ENCODE results near the gene ARIH1. TPM values are rescaled to one million over a fixed set of nuclear protein-coding genes. Genes with fewer than 3 reads are reported as not detected.

Gene ARIH1
- total and polyA plus RNA-seq, 2 of the 4 experiments (the other 2 are of a cell fraction): 24.0 to 41.2 TPM

GRCh38 chr15:72516777-72517176 lies 42.6 kb downstream of the ARIH1 start:
- WGBS, 2 experiments (ENCODE audit: extremely low coverage in 2 of 2, insufficient read length in 1 of 2): no CpG with 5 or more reads among the region's 2 CpGs
- Histone ChIP-seq H2BK20ac (ENCODE audit: low read depth, low read length) (no peak overlapping the region), H3K18ac (ENCODE audit: low read depth, low read length) (no peak overlapping the region), H3K56ac (ENCODE audit: extremely low read depth, insufficient read depth, low read length) (no peak overlapping the region), H3K79me1 (ENCODE audit: low read depth in 1 of 2, low read length in 2 of 2) (peaks cover 26 to 48% of the 10 kb centered on the region in 2 experiments), H3K9me1 (ENCODE audit: insufficient read depth, low read length) (peaks cover 6% of the 10 kb centered on the region), H3K4me1 (ENCODE audit: control insufficient read depth, insufficient read depth, low read length) (peaks cover 6% of the 10 kb centered on the region), H3K36me3 (ENCODE audit: control insufficient read depth, insufficient read depth, low read length) (peaks cover 3% of the 10 kb centered on the region), H3K27me3 (ENCODE audit: control insufficient read depth, insufficient read depth, low read length) (no peaks in the 10 kb centered on the region), H4K5ac (ENCODE audit: low read depth, low read length) (no peak overlapping the region), H3K4ac (ENCODE audit: low read depth, low read length) (no peak overlapping the region), H2BK15ac (ENCODE audit: low read depth, low read length) (no peak overlapping the region), H2AK9ac (replicated peaks; ENCODE audit: low read depth, low read length, poor library complexity) (no peak overlapping the region), H2AK5ac (ENCODE audit: low read depth, low read length) (no peak overlapping the region), H3K27ac (ENCODE audit: insufficient read depth, low read length) (no peak overlapping the region), H4K20me1 (ENCODE audit: insufficient read depth, low read length) (peaks cover 62% of the 10 kb centered on the region), H3K9ac (ENCODE audit: low read depth, low read length) (no peak overlapping the region), H2AFZ (replicated peaks; ENCODE audit: low read length, poor library complexity) (no peak overlapping the region), H4K91ac (ENCODE audit: insufficient read depth, low read depth, low read length) (no peak overlapping the region), H3K23ac (ENCODE audit: low read depth, low read length) (no peak overlapping the region), H2BK120ac (ENCODE audit: low read depth, low read length) (no peak overlapping the region), H4K8ac (ENCODE audit: low read depth in 2 of 2, low read length in 2 of 2) (no peak overlapping the region), H3K4me3 (ENCODE audit: insufficient read depth, low read depth, low read length) (no peak overlapping the region), H3K9me3 (ENCODE audit: control insufficient read depth, insufficient read depth, low read length) (no peaks in the 10 kb centered on the region), H3K14ac (replicated peaks; ENCODE audit: low read depth, low read length) (no peak overlapping the region), H3K4me2 (ENCODE audit: low read depth, low read length) (no peak overlapping the region), H2BK5ac (ENCODE audit: low read depth, low read length, poor library complexity, severe bottlenecking) (no peak overlapping the region)
- ChIA-PET POLR2A (ENCODE audit: unreplicated experiment) (no interaction called here), CTCF (interaction anchor here (1.1 kb wide), 1 partner anchor 10 kb away, joined by 3 read pairs; no protein-coding TSS in a partner anchor)
- in situ Hi-C loops (cut with MboI; ENCODE audit: low sequenced_read_pairs): no loop called here
- DNase-seq: no peak
- no TSS peak for BruUV-seq (replicated peaks)
- intact Hi-C loops (cut with micrococcal nuclease): no loop called here
- ATAC-seq (ENCODE audit: low read depth): no peak
- dilution Hi-C loops (cut with HindIII; ENCODE audit: low sequenced_read_pairs, unreplicated experiment): no loop called here
- TF ChIP-seq RAD21 (IDR thresholded peaks at IDR 0.05; ENCODE audit: low read length): no peak
- TF ChIP-seq RFX5 (IDR thresholded peaks at IDR 0.05; ENCODE audit: low read depth, low read length): no peak
- TF ChIP-seq NFE2L2 (IDR thresholded peaks at IDR 0.05; ENCODE audit: low read depth, low read length): no peak
- no peak for TF ChIP-seq CTCF (conservative IDR thresholded peaks at IDR 0.05; ENCODE audit: low read depth, low read length)
- no peak for TF ChIP-seq CEBPB (IDR thresholded peaks at IDR 0.05; ENCODE audit: low read depth, low read length)
- no peak for TF ChIP-seq FOS (IDR thresholded peaks at IDR 0.05; ENCODE audit: low read depth, low read length)
- TF ChIP-seq CHD1 (IDR thresholded peaks at IDR 0.05; ENCODE audit: low read depth, low read length): no peak
- TF ChIP-seq RCOR1 (IDR thresholded peaks at IDR 0.05; ENCODE audit: insufficient replicate concordance, low read length): no peak
- TF ChIP-seq MAZ (IDR thresholded peaks at IDR 0.05; ENCODE audit: borderline replicate concordance, low read depth, low read length): no peak
- no peak for TF ChIP-seq BHLHE40 (IDR thresholded peaks at IDR 0.05; ENCODE audit: low read depth, low read length)
- TF ChIP-seq SMC3 (IDR thresholded peaks at IDR 0.05; ENCODE audit: low read depth, low read length): no peak
- TF ChIP-seq ELK1 (IDR thresholded peaks at IDR 0.05; ENCODE audit: borderline replicate concordance, low read depth, low read length): no peak
- TF ChIP-seq POLR2A (IDR thresholded peaks at IDR 0.05; ENCODE audit: low read depth, low read length): no peak
- TF ChIP-seq MAFK (IDR thresholded peaks at IDR 0.05; ENCODE audit: low read depth, low read length): no peak
- TF ChIP-seq MXI1 (IDR thresholded peaks at IDR 0.05; ENCODE audit: borderline replicate concordance, low read depth, low read length): no peak
- TF ChIP-seq USF2 (IDR thresholded peaks at IDR 0.05; ENCODE audit: low read depth, low read length): no peak

Data from IMR-90 (cell line).